ENCODE data around the gene MOXD1. TPM values are rescaled to one million over a fixed set of nuclear protein-coding genes. Genes with fewer than 3 reads are reported as not detected.

Gene MOXD1
- total RNA-seq = 29.3 and 135 TPM in 2 replicates

DNA sequence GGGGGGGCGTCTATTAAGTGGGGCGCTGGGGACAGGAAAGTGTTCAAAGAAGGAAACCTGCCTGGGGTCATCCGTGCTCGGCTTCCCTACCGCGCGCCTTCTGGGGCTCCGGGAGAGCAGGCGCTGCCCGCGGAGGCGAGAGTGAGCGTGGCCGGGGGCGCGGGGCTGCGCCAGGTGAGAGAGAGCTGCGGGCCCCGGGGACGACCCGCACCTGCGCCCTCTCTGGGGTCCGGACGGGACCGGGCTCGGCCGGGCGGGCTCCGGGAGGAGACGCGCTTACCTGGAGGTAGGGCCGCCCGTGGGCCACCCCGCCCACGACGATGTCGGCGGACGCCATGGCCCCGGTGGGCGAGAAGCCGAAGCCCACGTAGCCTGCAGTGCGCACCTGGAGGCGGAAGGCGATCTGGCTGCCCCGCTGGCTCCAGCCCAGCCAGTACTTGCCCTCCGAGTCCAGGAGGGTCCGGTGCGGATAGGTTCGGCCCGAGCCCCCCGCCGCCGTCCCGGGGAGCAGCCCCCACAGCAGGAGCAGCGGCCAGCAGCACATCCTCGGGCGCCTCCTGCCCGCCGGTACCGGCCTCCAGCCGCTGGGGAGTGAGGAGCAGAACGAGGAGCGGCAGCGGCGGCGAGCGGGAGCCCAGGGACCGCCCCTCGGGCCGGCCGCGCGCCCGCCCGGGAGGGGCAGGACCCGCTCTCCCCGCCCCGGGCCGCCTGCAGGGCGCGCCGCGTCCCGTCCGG is at the start of gene MOXD1:
Gene MOXD1 (minus strand): TSS at position 593 of the 735 bp plus-strand sequence. CDS start 49 bp downstream, at position 544.

Other genes starting within 250 kb of the MOXD1 start
- 33.2 and 48.8 TPM in 2 replicates for gene STX7, start 111.6 kb upstream of the MOXD1 start, total RNA-seq
- gene TAAR9, start 136.8 kb upstream of the MOXD1 start, total RNA-seq = not detected in 2 replicates
- not detected in 2 replicates for gene TAAR8, start 151.2 kb upstream of the MOXD1 start, total RNA-seq
- not detected in 2 replicates for gene TAAR6, start 168.8 kb upstream of the MOXD1 start, total RNA-seq
- not detected in 2 replicates for gene TAAR5, start 188.3 kb upstream of the MOXD1 start, total RNA-seq
- not detected in 2 replicates for gene TAAR2, start 222.8 kb upstream of the MOXD1 start, total RNA-seq

Data from regular cardiac myocyte (primary cell).